ENCODE results near the gene ST7L. TPM values are rescaled to one million over a fixed set of nuclear protein-coding genes. Genes with fewer than 3 reads are reported as not detected.

The ST7L gene
- total RNA-seq, 1 experiment from 2014 or later, result 11.2 TPM

GRCh38 chr1:112564081-112564480 is 54.9 kb downstream of the ST7L start:
- no peak for DNase-seq (ENCODE audit: low read depth)
- in situ Hi-C loops (cut with HindIII; ENCODE audit: low pct_unique_long_range_greater_than_20kb, low sequenced_read_pairs), result no loop called here

GRCh38 chr1:112563341-112563740 is 55.6 kb downstream of the ST7L start:
- DNase-seq (ENCODE audit: low read depth), result no peak
- in situ Hi-C loops (cut with HindIII; ENCODE audit: low pct_unique_long_range_greater_than_20kb, low sequenced_read_pairs), result no loop called here

GRCh38 chr1:112558634-112559033 is 60.3 kb downstream of the ST7L start:
- no peak for DNase-seq (ENCODE audit: low read depth)
- in situ Hi-C loops (cut with HindIII; ENCODE audit: low pct_unique_long_range_greater_than_20kb, low sequenced_read_pairs), result no loop called here

GRCh38 chr1:112557385-112557784 is 61.6 kb downstream of the ST7L start:
- DNase-seq (ENCODE audit: low read depth), result peak; percentile 12
- in situ Hi-C loops (cut with HindIII; ENCODE audit: low pct_unique_long_range_greater_than_20kb, low sequenced_read_pairs), result no loop called here

DNA sequence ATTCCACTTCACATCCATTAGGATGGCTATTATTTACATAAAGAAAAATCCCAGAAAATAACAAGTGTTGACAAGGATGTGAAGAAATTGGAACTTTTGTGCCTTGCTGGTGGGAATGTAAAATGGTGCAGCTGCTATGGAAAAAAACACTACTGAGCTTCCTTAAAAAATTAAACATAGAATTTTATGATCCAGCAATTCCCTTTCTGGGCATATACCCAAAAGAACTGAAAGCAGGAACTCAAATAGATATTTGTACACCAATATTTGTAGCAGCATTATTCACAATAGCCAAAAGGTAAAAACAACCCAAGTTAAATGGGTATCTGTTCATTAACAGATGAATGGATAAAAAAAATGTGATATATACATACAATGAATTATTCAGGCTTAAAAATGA is 64.5 kb downstream of the ST7L start:
- in situ Hi-C loops (cut with HindIII; ENCODE audit: low pct_unique_long_range_greater_than_20kb, low sequenced_read_pairs), result no loop called here
- no peak for DNase-seq (ENCODE audit: low read depth)

DNA sequence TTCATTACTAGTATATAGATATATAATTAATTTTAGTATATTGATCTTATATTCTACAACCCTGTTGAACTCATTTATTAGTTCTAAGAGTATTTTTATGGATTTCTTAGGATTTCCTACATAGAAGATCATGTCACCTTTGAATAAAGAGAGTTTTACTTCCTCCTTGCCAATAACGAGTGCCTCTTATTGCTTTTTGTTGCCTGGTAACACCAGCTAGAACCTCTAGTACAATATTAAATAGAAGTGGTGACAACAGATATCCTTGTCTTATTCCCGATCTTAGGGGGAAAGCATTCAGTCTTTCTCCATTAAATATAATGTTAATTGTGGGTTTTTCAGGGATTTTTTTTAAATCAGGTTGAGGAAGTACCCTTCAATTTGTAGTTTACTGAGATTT is 69.4 kb downstream of the ST7L start:
- DNase-seq (ENCODE audit: low read depth), result no peak
- in situ Hi-C loops (cut with HindIII; ENCODE audit: low pct_unique_long_range_greater_than_20kb, low sequenced_read_pairs), result no loop called here

DNA sequence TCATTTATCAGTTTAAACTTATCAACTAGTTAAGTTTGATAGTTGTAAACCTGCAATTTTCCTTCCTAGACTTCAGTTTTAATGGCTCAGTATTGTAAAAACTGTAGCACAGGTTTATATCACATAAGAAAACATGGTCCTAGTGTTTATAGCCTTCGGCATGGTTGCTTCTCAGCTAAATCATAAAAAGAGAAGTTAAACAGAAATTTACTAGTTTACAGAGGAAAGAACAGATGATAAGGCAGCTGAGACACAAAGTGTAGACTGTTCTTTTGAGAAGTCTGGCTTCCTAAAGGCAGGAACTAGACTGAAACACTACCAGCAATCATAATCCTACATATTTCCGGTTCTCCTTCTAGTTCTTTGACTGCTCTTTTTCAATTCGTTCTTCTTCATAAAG is 70.4 kb downstream of the ST7L start:
- in situ Hi-C loops (cut with HindIII; ENCODE audit: low pct_unique_long_range_greater_than_20kb, low sequenced_read_pairs), result no loop called here
- no peak for DNase-seq (ENCODE audit: low read depth)

GRCh38 chr1:112546076-112546475 is 72.9 kb downstream of the ST7L start:
- DNase-seq (ENCODE audit: low read depth), result peak; percentile 66
- in situ Hi-C loops (cut with HindIII; ENCODE audit: low pct_unique_long_range_greater_than_20kb, low sequenced_read_pairs), result no loop called here

- in situ Hi-C loops (cut with HindIII; ENCODE audit: low pct_unique_long_range_greater_than_20kb, low sequenced_read_pairs), result no loop called here
- peak; percentile 30 for DNase-seq (ENCODE audit: low read depth)
Measured at GRCh38 chr1:112544751-112545150, 74.2 kb downstream of the ST7L start.

DNA sequence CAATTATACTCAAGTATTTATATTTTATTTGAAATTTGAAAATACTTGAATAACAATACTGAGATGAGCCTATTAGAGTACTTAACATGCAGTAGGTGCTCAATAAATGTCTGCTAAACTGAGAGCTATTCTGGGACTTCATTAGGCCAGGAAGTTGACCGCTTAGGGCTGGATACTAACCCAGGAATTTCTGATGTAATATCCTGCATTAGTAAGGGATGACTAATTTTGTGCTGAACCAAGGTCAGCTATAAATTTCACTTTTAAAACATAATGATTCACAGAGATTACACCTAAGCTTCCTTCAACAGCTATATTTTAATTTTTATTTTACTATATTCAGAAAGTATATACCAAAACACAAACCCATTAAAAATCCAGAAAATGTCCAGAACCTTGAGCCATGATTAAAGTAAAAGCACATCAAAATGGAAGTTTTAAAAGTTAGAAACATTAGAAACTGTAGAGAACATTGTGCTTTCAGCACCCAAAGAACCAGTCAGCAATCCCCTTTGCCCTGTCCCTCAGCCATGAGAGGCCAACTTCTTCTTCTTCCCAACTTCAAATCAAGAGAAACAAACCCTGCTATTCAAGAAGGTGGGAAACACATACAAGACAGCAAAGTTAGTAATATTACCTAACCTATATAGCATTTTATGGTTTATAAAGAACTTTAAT is 74.8 kb downstream of the ST7L start:
- DNase-seq (ENCODE audit: low read depth), result peak; percentile 55
- in situ Hi-C loops (cut with HindIII; ENCODE audit: low pct_unique_long_range_greater_than_20kb, low sequenced_read_pairs), result no loop called here

DNA sequence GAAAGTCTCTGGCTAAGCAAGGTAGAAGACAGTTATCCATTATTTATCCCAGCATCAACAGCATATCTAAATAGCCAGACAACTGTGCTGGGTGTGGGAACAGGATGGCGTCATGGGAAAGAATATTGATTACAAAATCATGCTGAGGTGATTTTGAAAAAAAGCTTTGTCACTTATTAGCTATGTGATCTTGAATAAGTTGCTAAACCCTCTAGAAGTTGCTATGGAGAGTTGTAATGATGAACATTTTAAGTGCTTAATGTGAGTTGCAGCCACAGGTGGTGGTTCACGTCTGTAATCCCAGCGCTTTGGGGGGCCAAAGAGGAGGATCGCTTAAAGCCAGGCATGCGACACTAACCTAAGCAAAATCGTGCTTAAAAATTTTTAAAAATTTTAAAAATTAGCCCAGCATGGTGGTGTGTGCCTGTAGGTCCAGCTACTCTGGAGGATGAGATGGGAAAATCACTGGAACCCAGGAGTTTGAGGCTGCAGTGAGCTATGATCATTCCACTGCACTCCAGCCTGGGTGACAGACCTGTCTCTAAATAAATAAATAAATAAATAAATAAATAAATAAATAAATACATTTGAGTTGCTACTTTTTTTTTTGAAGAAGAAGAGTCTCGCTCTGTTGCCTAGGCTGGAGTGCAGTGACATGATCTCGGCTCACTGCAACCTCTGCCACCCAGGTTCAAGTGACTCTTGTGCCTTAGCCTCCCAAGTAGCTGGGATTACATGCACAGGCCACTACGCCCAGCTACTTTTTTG is 76.6 kb downstream of the ST7L start:
- no peak for DNase-seq (ENCODE audit: low read depth)
- in situ Hi-C loops (cut with HindIII; ENCODE audit: low pct_unique_long_range_greater_than_20kb, low sequenced_read_pairs), result no loop called here

DNA sequence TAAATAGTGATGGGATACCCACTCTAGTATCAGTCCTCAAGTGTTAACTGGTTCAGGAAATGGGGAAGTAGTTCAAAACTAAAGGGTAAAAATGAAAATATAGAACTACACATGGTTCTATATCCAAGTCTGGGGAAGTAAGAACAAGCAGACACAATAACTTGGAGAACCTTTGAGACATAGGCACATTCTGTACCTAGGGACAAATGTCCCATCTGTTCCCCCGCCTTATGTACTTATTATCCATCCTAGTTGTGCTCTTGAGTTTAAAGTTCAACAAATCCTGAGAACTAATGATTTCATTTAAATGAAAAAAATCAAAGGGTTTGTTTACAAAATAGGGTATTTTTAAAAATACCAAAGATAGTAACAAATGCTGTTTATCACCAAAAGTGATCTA is 77.6 kb downstream of the ST7L start:
- DNase-seq (ENCODE audit: low read depth), result no peak
- in situ Hi-C loops (cut with HindIII; ENCODE audit: low pct_unique_long_range_greater_than_20kb, low sequenced_read_pairs), result no loop called here

DNA sequence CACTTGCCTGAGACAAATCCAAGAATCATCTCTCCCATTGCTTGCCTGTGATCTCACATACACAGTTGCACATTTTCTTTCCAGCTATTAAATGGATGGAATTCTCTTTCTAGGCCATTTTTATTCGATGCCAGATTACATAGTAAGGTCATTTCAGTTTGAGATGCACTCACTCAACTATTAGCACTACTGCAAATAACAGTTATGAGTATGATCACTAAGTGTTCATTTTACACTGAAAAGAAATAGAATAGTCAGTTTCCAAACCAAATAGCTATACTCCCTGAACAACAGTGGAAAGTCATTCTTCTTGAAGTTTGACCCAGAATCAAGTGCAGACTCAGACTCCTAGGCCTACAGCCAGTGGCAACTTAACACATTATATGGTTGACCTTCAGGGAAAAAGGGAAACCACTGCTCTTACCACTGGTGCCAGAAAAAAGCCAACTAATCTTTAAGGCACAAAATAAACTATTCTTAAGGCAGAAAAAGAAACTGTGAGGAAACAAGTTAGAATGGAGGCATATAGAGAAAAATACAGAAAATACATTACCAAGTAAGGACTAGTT is 78.6 kb downstream of the ST7L start:
- DNase-seq (ENCODE audit: low read depth), result no peak
- in situ Hi-C loops (cut with HindIII; ENCODE audit: low pct_unique_long_range_greater_than_20kb, low sequenced_read_pairs), result no loop called here

DNA sequence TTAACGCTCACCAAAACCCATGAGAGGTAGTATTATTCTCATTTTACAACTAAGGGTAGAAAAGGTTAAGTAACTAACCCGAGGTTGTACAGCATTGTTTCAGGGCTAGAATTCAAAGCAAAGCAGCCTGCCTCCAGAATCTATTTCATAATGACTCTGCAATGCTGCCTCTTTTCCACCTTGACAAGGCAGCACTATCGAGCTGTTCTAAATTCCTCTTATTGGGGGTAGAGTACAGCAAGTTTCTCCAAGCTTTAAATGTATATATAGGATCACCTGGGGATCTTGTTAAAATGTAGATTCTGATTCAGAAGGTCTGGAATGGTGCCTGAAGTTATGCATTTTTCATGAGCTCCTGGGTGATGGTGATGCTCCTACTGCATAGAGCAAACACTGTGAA is 80.1 kb downstream of the ST7L start:
- no peak for DNase-seq (ENCODE audit: low read depth)
- in situ Hi-C loops (cut with HindIII; ENCODE audit: low pct_unique_long_range_greater_than_20kb, low sequenced_read_pairs), result no loop called here

- in situ Hi-C loops (cut with HindIII; ENCODE audit: low pct_unique_long_range_greater_than_20kb, low sequenced_read_pairs), result no loop called here
- DNase-seq (ENCODE audit: low read depth), result no peak
Measured at GRCh38 chr1:112537456-112537855, 81.5 kb downstream of the ST7L start.

DNA sequence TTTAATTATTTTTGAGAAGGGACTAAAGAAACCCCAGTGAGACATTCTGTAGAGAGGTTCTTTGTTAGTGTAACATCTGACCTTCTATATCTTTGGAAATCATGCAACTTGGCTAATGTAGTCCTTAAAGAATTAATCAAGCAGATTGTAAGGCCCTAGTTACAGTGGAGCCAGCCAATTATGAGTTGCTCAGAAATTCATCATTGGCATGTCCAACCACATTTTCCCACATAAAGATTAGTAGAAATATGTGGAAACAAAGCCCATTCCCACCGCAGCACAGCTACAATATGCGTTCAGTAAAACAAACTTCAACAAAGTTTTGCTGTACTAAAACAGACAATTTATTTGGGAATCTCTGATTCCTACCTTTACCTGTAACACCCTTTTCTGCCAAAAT is 82.4 kb downstream of the ST7L start:
- in situ Hi-C loops (cut with HindIII; ENCODE audit: low pct_unique_long_range_greater_than_20kb, low sequenced_read_pairs), result no loop called here

GRCh38 chr1:112533029-112533428 is 85.9 kb downstream of the ST7L start:
- in situ Hi-C loops (cut with HindIII; ENCODE audit: low pct_unique_long_range_greater_than_20kb, low sequenced_read_pairs), result no loop called here
- DNase-seq (ENCODE audit: low read depth), result no peak

More for the DNA sequence above, 82.4 kb downstream of the ST7L start:
- DNase-seq (ENCODE audit: low read depth), result no peak

DNA sequence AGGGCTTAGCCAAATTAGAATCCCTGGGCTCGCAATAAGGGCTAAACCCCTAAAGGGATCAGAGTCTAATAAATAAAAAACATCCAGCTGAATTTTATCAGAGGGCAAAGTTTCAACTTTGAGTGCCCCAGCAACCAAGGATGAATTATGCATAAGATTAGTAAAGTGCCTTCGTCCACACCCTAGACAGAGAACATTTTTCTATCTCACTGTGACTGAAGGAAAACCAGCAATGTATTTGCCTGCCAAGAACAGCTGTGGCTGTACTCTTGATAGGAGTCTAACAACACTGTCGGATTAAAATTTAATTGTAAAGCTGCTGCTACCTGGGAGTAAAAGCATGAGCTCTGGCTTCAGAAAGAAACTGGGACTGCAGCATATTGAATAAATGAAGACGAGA is 86.9 kb downstream of the ST7L start:
- in situ Hi-C loops (cut with HindIII; ENCODE audit: low pct_unique_long_range_greater_than_20kb, low sequenced_read_pairs), result no loop called here
- DNase-seq (ENCODE audit: low read depth), result no peak

- in situ Hi-C loops (cut with HindIII; ENCODE audit: low pct_unique_long_range_greater_than_20kb, low sequenced_read_pairs), result no loop called here
- no peak for DNase-seq (ENCODE audit: low read depth)
Measured at GRCh38 chr1:112530832-112531231, 88.1 kb downstream of the ST7L start.

DNA sequence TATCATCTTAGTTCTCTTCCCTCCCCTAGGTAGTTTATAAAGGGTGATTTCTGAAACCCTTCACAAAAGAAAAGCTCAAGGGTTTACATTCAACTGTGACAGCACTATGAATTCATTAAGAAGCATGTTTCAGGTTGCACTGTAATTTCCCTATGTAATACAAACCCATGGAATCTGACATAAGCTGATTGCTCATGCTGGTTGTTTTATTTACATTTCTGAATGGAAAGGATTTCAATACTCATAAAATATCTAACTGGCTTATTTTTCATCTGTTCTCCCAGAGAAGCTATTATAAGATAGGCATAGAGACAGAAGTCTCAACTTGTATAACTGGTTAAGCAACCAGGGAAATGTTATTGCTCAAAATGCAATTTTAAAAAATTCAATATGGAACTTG is 89.6 kb downstream of the ST7L start:
- no peak for DNase-seq (ENCODE audit: low read depth)
- in situ Hi-C loops (cut with HindIII; ENCODE audit: low pct_unique_long_range_greater_than_20kb, low sequenced_read_pairs), result no loop called here

All from Caki2 (cell line).